SK-N-SH (cell line): ENCODE results near the gene HK1. TPM values are rescaled to one million over a fixed set of nuclear protein-coding genes. Genes with fewer than 3 reads are reported as not detected.
A peak's percentile ranks its signal among the peaks of the same experiment; 100 is the strongest.

Source experiments
- CTCF ChIA-PET: fragments of 300-600, 350-600 bp; formaldehyde crosslinking; extraction: SDS; loops from one replicate; lab custom pipeline; 2021; lab: Yijun Ruan, JAX
- POLR2A ChIA-PET: fragments of 350-600 bp; sonication (Branson Sonifier 250); formaldehyde crosslinking; extraction: SDS; loops from one replicate; lab custom pipeline; 2020; ENCODE audit warnings: antibody characterized with exemption, inconsistent platforms; lab: Yijun Ruan, JAX
- DNase-seq: peaks from one replicate; pipeline ENCODE4 v3.0.0; 2012
- H2AFZ ChIP-seq: fragments of 200-600 bp; sonication (generic); 2 replicates; pipeline ENCODE4 v1.8.1; 2016; ENCODE audit warnings: antibody characterized with exemption, mild to moderate bottlenecking, low read depth
- H3F3A ChIP-seq: fragments of 200-600 bp; sonication (generic); replicated peaks from 2 replicates; pipeline ENCODE3; 2016; ENCODE audit warnings: antibody characterized with exemption, mild to moderate bottlenecking; ENCODE audit not compliant: insufficient read depth
- H3K27ac ChIP-seq, 2 experiments: fragments of 200-500 bp in 1 of 2; fragments of 200-600 bp in 1 of 2; sonication (Bioruptor generic) in 1 of 2; sonication (generic), shearing (Covaris generic) in 1 of 2; 2 replicates each; pipeline versions ENCODE4 v1.5.1 to v1.6.1; 2014 to 2016; ENCODE audit warnings: low read depth in 2 of 2, inconsistent platforms in 1 of 2, low read length in 1 of 2, mild to moderate bottlenecking in 1 of 2, mixed read lengths in 1 of 2
- H3K27me3 ChIP-seq: fragments of 200-600 bp; sonication (generic), shearing (Covaris generic); 2 replicates; pipeline ENCODE4 v1.6.1; 2016; ENCODE audit warnings: mixed run types; ENCODE audit not compliant: insufficient read depth
- H3K36me3 ChIP-seq, 2 experiments: fragments of 200-500 bp in 1 of 2; fragments of 200-600 bp in 1 of 2; sonication (Bioruptor generic) in 1 of 2; sonication (generic) in 1 of 2; replicated peaks in 1 of 2; 2 replicates each; pipeline versions ENCODE3 to v1.5.1; 2014 to 2016; ENCODE audit warnings: low read length in 1 of 2, mild to moderate bottlenecking in 1 of 2; ENCODE audit not compliant: insufficient read depth in 2 of 2, control insufficient read depth in 1 of 2
- H3K4me1 ChIP-seq, 2 experiments: fragments of 200-500 bp in 1 of 2; fragments of 200-600 bp in 1 of 2; sonication (Bioruptor generic) in 1 of 2; sonication (generic), shearing (Covaris generic) in 1 of 2; 2 replicates each; pipeline versions ENCODE4 v1.5.1 to v1.6.1; 2014 to 2016; ENCODE audit warnings: low read depth in 1 of 2, low read length in 1 of 2, mixed run types in 1 of 2; ENCODE audit not compliant: insufficient read depth in 2 of 2, control insufficient read depth in 1 of 2
- H3K4me2 ChIP-seq: fragments of 200-600 bp; sonication (generic), shearing (Covaris generic); 2 replicates; pipeline ENCODE4 v1.6.1; 2017; ENCODE audit warnings: mixed run types
- H3K4me3 ChIP-seq, 2 experiments: fragments of 200-500 bp in 1 of 2; fragments of 200-600 bp in 1 of 2; sonication (Bioruptor generic) in 1 of 2; sonication (generic), shearing (Covaris generic) in 1 of 2; 2 replicates each; pipeline versions ENCODE4 v1.5.1 to v1.8.1; 2014 to 2016; ENCODE audit warnings: low read depth in 2 of 2, inconsistent platforms in 1 of 2, low read length in 1 of 2, mild to moderate bottlenecking in 1 of 2, mixed read lengths in 1 of 2, moderate library complexity in 1 of 2
- H3K79me2 ChIP-seq: fragments of 200-600 bp; sonication (generic); 2 replicates; pipeline ENCODE4 v1.8.1; 2017; ENCODE audit warnings: mild to moderate bottlenecking; ENCODE audit not compliant: insufficient read depth
- H3K9ac ChIP-seq: fragments of 200-600 bp; sonication (generic); 2 replicates; pipeline ENCODE4 v1.6.1; 2017; ENCODE audit warnings: mixed run types
- H3K9me2 ChIP-seq: fragments of 200-600 bp; sonication (generic); 2 replicates; pipeline ENCODE4 v1.6.1; 2017; ENCODE audit warnings: mixed run types
- H3K9me3 ChIP-seq: fragments of 200-600 bp; sonication (generic); 2 replicates; pipeline ENCODE4 v1.6.1; 2017; ENCODE audit warnings: mixed run types, mild to moderate bottlenecking, moderate library complexity
- H4K20me1 ChIP-seq: fragments of 200-600 bp; sonication (generic); 2 replicates; pipeline ENCODE4 v1.6.1; 2017; ENCODE audit warnings: mild to moderate bottlenecking, mixed run types; ENCODE audit not compliant: insufficient read depth
- CHD2 ChIP-seq: fragments of 150-350 bp; IDR thresholded peaks from 2 replicates; pipeline ENCODE4 v1.6.1; 2018; ENCODE audit warnings: low read length; ENCODE audit not compliant: partially characterized antibody
- EZH2phosphoT487 ChIP-seq: fragments of 200-600 bp; sonication (generic); IDR thresholded peaks from 2 replicates; pipeline ENCODE4 v1.6.1; 2017; ENCODE audit warnings: low read depth, mixed run types, mild to moderate bottlenecking, antibody characterized with exemption, moderate library complexity, borderline replicate concordance
- FOXM1 ChIP-seq: IDR thresholded peaks from 2 replicates; pipeline ENCODE4 v1.4.0; 2012; ENCODE audit warnings: low read depth, mild to moderate bottlenecking
- IRF3 ChIP-seq: fragments of 150-350 bp; IDR thresholded peaks from 2 replicates; pipeline ENCODE4 v1.6.1; 2016; ENCODE audit warnings: mild to moderate bottlenecking, low read depth, low read length
- NRF1 ChIP-seq: IDR thresholded peaks from 2 replicates; pipeline ENCODE4 v1.6.1; 2012; ENCODE audit warnings: low read depth, mild to moderate bottlenecking, low read length
- POLR2AphosphoS5 ChIP-seq: IDR thresholded peaks from 2 replicates; pipeline ENCODE4 v1.6.1; 2012; ENCODE audit warnings: low read depth, low read length
- REST ChIP-seq: IDR thresholded peaks from 2 replicates; pipeline ENCODE4 v1.6.1; 2012; ENCODE audit warnings: mild to moderate bottlenecking, low read depth, low read length, moderate library complexity
- SIN3A ChIP-seq: IDR thresholded peaks from 2 replicates; pipeline ENCODE4 v1.6.1; 2012; ENCODE audit warnings: low read depth, mild to moderate bottlenecking, low read length, moderate library complexity, borderline replicate concordance
- USF2 ChIP-seq: fragments of 150-350 bp; IDR thresholded peaks from 2 replicates; pipeline ENCODE4 v1.6.1; 2017; ENCODE audit warnings: antibody characterized with exemption, low read length, low read depth, borderline replicate concordance
- WGBS: methylation state at CpG from one replicate; pipeline ENCODE4 v1.1.6; 2017; ENCODE audit warnings: low lambda C conversion rate; 5-methylcytosine and 5-hydroxymethylcytosine counted together
- polyA plus RNA-seq, 3 experiments: library from polyadenylated mRNA; depleted of rRNA; stranded (reverse); fragments of >200 nt; gene quantifications; 2 replicates each; pipeline ENCODE4 v1.2.3, GENCODE V29; 2012

Gene HK1
- polyA plus RNA-seq, 1 of the 3 experiments (the other 2 are of a cell fraction), result 38.7 TPM

GRCh38 chr10:69239816-69240434, 38.4 kb upstream of the HK1 start:
- H4K20me1 ChIP-seq, result no peaks in the 10 kb centered on the region
- WGBS, result 79% methylated on average over 6 of the region's 6 CpGs
- H3K27ac ChIP-seq, result no peak overlapping the region
- H3F3A ChIP-seq, result no peaks in the 10 kb centered on the region
- H3K4me3 ChIP-seq, result no peak overlapping the region
- no peaks in the 10 kb centered on the region for H3K27me3 ChIP-seq
- H3K4me1 ChIP-seq, result no peaks in the 10 kb centered on the region
- H3K9me2 ChIP-seq, result no peaks in the 10 kb centered on the region
- H3K79me2 ChIP-seq, result no peaks in the 10 kb centered on the region
- no peak overlapping the region for H3K4me2 ChIP-seq
- peak overlapping the region; percentile 79; the same call in 1 of the 2 replicates for H2AFZ ChIP-seq
- POLR2A ChIA-PET, result no interaction called here
- CTCF ChIA-PET, result interaction anchor here (0.6 to 6.9 kb wide), 7 partner anchors 11 to 269 kb away, joined by 3 to 105 read pairs (median 3); no protein-coding TSS in a partner anchor
- TF ChIP-seq IRF3 (no peak), POLR2AphosphoS5 (no peak), EZH2phosphoT487 (no peak)
- H3K9ac ChIP-seq, result no peak overlapping the region
- H3K9me3 ChIP-seq, result no peaks in the 10 kb centered on the region
- no peaks in the 10 kb centered on the region for H3K36me3 ChIP-seq
- no peak for DNase-seq

GRCh38 chr10:69240455-69240854, 37.8 kb upstream of the HK1 start:
- H4K20me1 ChIP-seq, result no peaks in the 10 kb centered on the region
- no peaks in the 10 kb centered on the region for H3K9me3 ChIP-seq
- H3K27me3 ChIP-seq, result no peaks in the 10 kb centered on the region
- no peak for TF ChIP-seq CHD2
- TF ChIP-seq SIN3A, result no peak
- TF ChIP-seq USF2, result no peak
- TF ChIP-seq REST, result no peak
- no peak for TF ChIP-seq NRF1
- TF ChIP-seq FOXM1, result no peak
- TF ChIP-seq, all 33 proteins: peak for 0
- WGBS, result 94% methylated on average over 11 of the region's 11 CpGs
- H3K27ac ChIP-seq, result no peak overlapping the region
- H3F3A ChIP-seq, result no peaks in the 10 kb centered on the region
- no peaks in the 10 kb centered on the region for H3K79me2 ChIP-seq
- POLR2A ChIA-PET, result no interaction called here
- CTCF ChIA-PET, result interaction anchor here (6.9 kb wide), 1 partner anchor 151 kb away, joined by 105 read pairs; no protein-coding TSS in a partner anchor
- DNase-seq, result no peak
- H3K4me1 ChIP-seq, result no peaks in the 10 kb centered on the region
- H2AFZ ChIP-seq, result no peak overlapping the region
- no peak overlapping the region for H3K4me3 ChIP-seq
- no peaks in the 10 kb centered on the region for H3K9me2 ChIP-seq
- H3K36me3 ChIP-seq, result no peaks in the 10 kb centered on the region
- no peak overlapping the region for H3K4me2 ChIP-seq
- H3K9ac ChIP-seq, result no peak overlapping the region
